Stimulated activated naive CD4-positive, alpha-beta T cell (primary cell): ENCODE results near the gene FAM174C.
"Not testable (repeated sequence)": the region's sequence is repeated elsewhere in the genome, so short reads cannot be mapped to it uniquely, and the experiment has no call there.

Experiments used
- DNase-seq, 6 experiments: peaks; one replicate each; lab custom pipeline; 2025; lab: John Stamatoyannopoulos, UW

Gene FAM174C

DNA sequence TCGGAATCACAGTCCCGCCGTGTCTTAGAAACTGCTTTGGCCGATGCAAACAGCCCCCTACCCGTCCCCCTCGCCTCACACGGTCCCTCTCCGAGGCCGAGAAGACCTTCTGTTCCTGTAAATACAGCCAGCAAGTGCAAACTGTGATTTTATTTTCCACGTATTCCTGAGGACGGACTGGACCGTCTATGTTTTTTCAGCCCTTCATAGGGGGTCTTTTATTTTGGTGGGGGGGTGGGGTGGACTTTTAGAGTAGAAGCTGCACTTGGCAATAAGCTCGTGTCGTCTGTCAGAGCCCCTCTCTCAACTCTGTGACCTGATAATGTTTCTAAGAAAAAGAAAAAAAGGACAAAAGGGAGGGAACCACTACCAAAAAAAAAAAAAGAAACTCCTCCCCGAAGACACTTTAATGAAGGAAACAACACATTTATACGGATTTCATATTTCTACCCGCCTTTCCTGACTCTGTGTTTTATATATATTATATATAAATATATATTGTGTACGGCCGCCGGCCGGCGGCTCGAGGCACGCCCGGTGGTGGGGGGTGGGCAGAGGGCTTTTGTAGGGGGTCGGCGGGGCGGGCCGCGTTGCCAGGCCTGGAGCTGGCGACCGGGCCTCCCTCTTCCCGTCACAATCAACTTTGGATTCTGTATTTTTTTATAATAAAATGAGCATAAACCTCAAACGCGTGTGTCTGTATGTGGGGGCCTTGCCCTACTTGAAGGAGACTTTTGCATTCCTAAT lies 25.6 kb downstream of the FAM174C start:
- DNase-seq: no peak

DNA sequence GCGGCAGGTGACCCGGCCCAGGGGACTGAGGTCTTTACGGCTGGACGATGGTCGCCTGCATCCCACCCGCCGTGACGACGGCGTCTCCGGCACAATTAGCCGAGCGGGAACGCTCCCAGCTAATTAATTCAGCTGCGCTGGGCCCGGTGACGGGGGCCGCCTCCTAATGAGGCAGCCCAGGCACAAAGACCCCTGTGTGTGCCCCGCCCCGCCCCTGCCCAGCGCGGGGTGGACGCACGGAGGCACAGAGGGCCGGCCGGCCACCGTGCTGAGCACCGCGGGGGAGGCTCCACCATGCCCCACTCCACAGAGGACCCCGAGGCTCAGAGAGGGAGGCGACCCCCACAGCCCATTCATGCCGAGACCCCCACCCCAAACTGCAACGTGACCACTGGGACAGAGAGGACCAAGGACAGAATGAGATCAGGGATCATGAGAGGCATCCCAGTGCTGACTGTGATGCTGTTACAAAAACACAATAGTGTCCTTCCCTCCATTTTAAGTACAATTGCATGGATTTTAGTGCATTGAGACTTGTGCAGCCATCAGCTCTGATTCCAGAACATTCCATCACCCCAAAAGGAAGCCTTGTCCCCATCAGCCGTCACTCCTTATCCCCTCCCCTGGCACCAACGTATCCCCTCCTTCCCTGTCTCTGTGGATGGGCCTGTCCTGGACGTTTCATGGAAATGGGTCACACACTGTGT lies 27.4 kb downstream of the FAM174C start:
- DNase-seq: no peak

DNA sequence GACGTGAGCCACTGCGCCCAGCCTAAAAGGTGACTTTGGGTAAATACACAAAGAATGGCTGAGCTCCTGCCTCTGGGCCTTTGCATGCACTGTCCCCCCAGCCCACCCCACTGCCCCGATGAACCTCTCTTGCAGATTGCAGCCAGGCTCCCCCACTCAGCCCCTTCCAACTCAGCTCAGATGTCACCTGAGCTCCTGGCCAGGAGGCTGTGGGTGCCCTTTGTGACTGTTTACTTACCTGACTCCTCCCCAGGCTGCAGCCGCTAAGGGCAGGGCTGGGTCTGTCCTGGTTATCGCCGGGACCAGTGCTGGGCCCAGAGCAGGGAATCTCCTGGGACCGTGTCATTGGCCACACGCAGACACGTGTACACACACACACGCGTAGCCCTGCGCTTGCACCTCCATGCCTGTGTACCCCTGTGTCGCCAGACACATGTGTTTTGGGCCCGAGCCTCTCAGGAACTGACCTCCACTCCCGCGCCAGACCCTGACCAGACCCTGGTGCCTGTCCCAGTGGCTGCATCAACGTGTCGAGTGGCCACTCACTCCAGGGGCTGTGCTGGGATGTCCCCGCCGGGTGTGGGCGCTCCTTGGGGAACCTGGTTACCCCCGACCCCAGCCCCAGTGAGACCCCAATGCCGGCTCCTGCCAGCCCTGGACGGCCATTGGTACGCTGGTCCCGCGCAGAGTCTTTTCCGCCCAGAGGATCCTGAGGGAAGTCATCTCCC lies 29.0 kb downstream of the FAM174C start:
- no peak for DNase-seq

DNA sequence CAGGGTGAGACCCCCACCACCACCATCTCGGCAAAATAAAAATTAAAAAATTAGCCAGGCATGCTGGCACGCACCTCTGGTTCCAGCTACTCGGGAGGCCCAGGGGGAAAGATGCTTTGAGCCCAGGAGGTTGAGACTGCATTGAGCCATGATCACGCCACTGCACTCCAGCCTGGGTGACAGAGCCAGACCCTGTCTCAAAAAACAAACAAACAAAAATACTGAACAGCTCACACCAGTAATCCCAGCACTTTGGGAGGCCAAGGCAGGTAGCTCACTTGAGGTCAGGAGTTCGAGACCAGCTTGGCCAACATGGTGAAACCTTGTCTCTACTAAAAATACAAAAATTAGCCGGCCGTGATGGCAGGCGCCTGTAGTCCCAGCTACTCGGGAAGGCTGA lies 30.0 kb downstream of the FAM174C start:
- DNase-seq: not testable (repeated sequence)

DNA sequence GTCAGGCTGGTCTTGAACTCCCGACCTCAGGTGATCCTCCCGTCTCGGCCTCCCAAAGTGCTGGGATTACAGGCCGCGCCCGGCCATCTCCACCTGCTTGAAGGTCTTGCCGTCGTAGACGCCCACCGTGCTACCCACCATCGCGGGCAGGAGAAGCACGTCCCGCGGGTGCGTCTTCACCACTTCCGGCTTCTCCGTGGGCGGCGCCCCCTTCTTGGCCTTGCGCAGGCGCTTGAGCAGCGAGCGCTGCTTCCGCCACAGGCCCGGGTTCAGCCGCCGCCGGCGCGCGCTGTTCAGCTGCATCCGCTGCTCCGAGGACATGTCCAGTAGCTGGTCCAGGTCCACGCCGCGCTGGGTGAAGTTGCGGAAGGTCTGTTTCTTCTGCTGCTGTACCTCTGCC lies 32.0 kb downstream of the FAM174C start:
- DNase-seq: no peak

DNA sequence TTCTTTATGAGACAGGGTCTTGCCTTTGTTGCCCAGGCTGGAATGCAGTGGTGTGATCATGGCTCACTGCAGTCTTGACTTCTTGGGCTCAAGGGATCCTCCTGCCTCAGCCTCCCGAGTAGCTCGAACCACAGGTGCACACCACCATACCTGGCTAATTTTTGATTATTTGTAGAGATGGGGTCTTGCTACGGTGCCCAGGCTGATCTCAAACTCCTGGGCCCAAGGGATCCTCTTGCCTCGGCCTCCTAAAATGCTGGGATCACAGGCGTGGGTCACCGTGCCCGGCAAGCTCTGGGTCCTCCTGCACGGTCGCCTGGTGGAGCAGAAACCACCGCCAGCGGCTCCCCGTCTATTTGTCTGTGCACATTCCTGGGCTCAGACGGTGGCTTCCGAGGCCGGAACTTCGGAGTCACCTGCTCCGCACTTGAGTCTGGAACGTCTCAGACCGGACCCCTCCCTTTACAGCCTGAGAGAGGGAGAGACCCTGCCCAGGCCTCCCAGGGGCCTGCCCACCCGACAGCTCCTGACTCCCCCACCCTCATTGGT lies 32.5 kb downstream of the FAM174C start:
- no peak for DNase-seq

DNA sequence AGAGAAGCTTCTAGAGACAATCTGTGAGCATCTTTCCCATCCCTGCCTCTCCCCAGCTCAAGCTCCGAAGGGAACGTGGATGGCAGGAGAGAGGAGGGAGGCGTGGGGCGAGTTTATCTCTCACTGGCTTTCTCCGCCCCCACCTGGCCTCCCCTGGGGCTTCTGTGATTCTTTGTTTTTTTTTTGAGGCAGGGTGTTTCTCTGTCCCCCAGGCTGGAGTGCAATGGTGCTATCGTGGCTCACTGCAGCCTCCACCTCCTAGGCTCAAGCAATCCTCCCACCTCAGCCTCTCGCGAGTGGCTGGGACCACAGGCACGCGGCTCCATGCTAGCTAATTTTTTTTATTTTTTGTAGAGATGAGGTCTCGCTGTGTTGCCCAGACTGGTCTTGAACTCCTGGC lies 33.4 kb downstream of the FAM174C start:
- no peak for DNase-seq

DNA sequence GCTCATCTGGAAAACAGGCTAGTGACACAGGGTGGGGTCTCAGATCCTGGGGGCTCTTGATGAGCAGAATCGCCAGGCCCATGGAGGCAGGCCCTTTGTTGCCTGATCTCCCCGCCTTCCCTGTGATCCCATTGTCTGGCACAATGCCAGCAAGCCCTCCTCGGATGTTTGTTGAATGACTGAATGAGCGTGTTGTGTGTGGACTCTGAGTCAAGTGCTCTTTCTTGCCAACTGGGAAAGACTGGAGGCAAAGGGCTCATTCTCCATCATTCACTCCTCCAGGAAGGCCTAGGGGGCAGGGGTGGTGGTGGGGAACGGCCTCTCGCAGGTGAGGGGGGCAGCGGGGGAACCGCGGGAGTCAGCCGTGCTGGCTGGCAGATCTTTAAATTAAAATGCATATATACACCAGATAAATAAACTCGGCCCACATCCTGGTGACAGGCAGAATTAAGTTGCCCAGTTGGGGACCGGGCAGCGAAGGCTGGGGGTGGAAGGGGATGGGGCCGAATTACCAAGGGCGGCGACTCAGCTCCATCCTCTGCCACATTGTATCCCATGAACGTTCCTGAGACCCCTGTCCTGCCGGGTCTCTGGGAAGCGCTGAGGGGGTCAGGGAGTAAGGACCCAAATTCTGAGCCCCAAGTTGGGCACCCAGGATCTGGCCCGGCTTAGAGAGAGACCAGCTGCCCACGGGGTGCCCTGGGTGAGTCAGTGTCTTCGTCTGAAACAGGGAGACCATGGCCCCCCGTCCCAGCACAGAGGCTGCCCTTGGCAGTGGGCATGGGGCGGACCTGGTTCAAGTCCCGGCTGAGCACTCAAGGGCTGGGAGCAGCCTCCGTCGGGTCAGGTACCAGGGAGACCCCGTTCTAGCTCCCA lies 34.9 kb downstream of the FAM174C start:
- DNase-seq: no peak

DNA sequence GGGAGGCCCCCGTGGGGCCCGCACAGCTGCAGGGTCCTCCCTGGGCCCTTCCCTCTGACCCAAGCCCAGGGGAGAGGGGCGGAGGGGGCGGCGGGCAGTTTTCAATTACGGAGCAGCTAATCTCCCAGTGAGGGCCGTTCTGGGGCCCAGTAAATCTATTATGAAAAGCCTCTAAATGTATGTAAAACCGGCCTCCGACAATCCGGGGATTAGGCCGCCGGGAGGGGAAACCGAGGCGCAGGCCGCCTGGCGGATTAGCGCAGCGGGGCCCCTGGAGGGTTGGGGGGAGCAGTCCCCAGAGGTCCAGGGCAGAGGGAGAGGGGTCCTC lies 35.5 kb downstream of the FAM174C start:
- DNase-seq: no peak

DNA sequence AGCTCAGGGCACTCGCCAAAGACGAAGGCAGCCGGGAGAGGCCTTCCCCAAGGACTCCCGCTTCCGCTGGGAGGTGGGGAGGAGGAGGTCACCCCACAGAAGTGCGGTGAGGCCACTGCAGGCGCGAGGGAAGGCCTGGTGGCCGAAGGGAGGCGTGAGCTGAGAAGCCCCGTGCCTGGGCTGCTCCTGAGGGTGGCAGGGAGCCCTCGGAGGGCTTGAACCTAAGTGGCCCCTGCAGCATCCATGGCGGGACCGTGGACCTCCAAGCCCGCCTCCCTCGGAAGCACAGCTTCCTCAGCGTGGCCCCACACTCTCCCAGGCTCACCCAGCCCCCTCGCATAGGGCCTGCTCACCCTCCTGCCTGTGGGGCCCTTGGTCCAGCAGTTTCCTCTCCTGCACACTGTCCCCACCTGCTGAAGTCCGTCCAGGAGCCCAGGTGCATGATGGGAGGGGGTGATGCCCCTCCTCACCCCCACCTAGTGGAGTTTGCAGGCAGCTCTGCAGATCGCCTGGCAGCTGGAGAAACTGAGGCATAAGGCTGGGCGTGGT lies 36.3 kb downstream of the FAM174C start:
- no peak for DNase-seq

DNA sequence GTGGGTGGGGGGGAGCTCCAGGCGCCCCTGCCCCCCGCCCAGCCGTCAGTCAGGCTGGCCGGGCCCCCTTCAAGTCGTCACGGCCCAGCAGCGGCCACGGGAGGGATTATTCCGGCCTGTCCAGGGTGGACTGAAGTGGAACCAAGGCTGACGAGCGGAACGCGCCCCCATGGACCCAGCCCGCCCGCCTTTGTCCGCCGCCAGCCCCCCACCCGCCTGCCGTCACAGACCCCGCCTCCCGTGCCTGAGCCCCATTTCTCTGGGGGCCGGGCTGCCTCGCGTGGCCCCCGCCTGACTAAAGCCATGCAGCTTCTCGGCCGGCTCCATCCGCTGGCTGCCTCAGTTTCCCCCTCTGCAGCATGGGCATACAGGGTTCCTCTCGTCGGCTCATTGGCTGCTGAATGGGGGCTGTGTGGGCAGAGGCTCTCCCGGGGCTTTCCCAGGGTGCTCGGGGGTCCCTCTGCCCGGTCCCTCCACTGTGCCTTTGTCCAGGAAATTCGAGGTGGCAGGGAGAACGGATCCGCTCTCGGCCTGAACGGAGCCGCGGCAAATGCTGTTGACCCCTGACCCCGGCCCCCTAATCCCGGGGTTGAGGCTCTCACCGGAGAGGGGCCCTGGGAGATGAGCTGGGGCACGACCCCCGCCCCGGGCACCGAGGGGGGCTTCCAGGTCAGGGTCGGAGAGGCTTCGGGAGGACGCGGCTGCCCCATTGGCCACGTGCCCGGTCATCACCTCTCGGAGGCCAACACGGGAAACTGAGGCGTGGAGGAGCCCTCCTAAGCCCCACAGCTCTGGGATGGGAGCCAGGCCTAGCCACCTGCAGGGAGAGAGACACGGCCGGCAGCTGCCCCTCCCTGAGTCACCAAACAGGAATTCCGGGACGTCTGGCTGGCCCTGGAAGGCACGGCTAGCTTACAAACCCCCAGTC lies 37.7 kb downstream of the FAM174C start:
- DNase-seq: no peak

DNA sequence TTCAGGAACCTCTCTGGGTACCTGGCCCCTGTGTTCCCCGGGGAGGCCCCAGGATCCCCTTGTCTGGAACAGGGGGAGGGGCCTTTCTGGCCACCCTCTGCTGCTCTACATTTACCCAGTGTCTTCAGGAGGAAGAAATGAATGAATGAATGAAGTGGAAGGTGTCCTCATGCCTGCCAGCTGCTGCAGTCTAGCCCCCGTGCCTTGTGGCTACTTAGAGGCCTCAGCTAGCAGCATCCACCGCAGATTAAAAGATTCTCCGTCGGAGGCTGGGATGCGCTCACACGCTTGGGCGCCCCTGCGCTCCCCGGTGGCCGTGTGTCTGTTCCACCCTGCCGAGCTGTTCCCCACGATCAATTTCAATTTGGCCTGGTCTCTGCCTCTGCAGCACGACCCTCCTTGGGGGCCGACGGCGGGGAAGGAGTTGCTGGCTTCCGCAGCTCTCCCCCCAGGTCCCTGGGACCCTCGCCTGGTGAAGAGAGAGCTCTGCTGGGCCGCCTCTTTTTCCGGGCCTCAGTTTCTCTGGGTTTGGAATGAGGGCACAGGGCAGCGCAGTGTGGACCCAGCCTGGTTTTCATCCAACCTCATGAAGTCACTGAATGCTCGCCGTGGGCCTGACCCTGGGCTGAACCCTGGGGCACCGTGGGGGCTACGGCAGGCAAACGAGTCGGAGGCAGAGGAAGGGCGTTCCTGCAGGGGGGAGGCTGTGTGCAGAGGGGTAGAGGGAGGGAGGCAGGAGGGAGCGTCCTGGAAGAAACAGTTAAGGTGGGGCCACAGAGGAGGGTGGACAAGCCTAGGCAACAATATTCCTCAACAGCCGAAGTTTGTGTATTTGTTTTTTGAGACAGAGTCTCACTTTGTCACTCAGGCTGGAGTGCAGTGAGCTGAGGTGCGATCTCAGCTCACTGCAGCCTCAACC lies 38.6 kb downstream of the FAM174C start:
- no peak for DNase-seq

DNA sequence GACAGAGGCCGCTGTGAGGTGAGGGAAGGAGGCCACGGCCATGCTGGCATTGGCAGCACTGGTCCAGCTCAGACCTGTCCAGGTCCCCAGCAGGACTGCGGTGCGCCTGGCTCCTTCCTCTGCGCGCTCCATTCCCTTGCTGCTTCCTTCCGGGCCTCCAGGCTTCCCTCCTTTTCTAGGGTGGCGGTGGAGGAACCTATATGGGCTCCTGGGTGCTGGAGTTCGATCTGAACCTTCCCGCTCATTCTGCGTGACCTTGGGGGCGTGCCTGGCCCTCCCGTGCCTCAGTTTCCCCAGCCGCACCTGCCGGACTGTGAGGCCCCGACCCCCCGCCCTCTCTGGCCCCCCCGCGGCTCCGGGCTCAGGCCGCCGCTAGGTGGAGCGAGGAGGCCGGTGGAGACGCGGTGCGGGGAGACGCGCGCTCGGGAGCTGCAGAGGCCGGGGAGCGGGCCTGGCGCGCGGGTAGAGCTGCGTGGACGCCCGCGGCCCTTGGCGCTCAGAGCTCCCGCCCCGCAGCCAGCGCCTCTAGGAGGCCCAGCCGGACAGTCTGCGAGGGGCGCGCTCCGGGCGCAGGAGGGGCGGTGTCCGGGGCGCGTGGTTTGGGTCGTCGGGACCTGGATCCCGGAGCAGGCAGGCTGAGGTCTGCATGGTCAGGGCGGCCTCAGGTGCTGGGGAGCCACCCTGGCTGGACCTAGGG lies 40.3 kb downstream of the FAM174C start:
- no peak for DNase-seq

DNA sequence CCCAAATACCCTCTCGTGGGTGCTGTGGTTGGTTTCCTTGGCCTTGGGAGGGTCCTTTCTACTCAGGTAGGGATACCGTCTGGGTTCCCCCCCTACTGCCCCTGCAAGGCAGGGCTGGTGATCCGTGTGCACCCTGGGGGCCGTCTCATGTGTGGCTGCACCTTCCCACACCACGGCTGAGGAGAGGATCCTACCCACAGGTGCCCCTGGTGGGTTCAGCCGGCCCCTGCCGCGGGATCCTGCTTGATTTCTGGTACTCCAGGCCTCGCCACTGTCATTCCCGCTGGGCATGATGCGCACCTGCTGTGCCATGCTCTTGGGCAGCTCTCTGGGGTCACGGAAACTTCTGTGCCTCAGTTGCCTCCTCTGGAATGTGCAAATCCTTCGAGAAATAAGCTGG lies 41.1 kb downstream of the FAM174C start:
- DNase-seq: no peak

DNA sequence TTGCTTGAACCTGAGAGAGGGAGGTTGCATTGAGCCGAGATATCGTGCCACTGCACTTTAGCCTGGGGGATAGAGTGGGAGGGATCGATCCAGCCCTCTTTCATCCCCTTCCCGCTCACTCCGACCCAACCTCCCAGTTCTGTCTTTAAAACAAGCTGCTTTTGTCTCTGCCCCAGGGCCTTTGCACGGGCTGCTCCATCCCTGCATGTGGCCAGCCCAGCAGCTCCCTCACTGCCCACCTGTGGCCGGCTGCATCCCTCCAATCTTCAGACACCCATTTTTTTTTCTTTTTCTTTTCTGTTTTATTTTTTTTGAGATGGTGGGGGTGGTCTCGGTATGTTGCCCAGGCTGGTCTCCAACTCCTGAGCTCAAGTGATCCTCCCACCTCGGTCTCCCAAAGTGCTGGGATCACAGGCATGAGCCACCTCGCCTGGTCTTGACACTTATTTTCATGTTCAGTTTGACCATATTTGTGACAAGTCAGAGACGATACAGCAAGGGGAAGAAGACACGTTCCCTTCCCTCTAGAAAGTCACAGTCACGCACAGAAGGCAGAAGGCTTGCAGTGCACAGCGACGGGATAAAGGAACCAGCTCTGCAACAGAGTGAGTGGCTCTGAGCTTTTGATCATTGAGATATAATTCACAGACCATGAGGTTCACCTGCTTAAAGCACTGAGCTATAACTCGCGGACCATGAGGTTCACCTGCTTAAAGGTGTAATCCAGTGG lies 42.1 kb downstream of the FAM174C start:
- no peak for DNase-seq

DNA sequence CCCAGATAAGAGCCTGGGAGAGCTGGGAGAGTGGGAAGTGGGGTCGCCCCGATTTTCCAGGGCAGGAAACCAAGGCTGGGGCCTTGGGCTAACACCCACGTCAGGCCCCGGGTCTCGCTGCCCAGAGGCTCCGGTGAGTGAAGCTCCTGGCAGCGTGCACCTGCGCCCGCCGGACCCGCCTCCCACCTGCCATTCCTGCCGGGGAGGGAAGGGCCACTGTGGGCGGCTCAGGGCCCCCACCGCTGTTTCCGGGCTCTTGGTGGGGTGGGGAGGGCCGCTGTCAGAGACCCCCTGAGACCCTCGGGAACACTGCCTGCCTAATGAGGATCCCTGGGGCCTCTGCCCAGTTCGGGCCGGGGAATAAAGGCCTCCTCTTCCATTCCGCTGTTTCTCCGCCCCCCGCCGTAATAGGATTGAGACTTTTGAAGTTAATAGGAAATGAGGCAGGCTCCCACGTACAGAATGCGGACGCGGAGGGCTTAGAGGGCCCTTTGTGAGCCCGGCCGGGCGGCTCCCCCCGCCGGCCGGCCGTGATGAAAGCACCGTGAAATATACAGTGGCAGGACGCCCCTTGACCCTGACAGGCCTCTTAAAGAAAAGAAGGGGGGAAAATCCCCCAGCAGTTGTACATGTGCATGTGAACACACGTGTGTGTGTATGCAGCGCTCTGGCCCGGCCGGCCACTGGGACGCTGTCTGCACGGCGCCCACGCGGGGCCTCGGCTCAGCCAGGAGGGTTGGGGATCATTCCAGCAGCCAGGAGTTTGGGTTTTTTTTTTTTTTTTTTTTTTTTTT lies 43.5 kb downstream of the FAM174C start:
- DNase-seq: no peak

DNA sequence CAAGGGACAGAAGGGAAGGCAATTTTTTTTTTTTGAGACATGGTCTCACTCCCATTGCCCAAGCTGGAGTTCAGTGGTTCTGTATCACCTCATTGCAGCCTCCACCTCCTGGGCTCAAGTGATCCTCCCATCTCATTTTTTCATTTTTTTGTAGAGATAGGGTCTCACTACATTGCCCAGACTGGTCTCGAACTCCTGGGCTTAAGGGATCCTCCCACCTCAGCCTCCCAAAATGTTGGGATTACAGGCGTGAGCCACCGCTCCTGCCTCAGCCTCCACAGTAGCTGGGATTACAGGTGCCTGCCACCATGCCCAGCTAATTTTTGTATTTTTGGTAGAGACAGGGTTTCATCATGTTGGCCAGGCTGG lies 44.9 kb downstream of the FAM174C start:
- not testable (repeated sequence) for DNase-seq
